ENCODE data around the gene CRB3. TPM values are rescaled to one million over a fixed set of nuclear protein-coding genes. Genes with fewer than 3 reads are reported as not detected.

Gene CRB3
- total RNA-seq, 1 donor from 2014 or later, result 4.9 TPM

- intact Hi-C loops (cut with DNase I), result no loop called here
- DNase-seq (ENCODE audit: extremely low spot score in 2 of 2), result no peak
- H3K9me3 ChIP-seq, result no peaks in the 10 kb centered on the region
- H3K36me3 ChIP-seq, result no peaks in the 10 kb centered on the region
- H3K27ac ChIP-seq, result no peak overlapping the region
- no peak overlapping the region for H3K4me3 ChIP-seq
- H3K27me3 ChIP-seq, result peaks cover 4% of the 10 kb centered on the region
- peaks cover 17% of the 10 kb centered on the region for H3K4me1 ChIP-seq
- no peak for TF ChIP-seq POLR2AphosphoS5 (IDR thresholded peaks at IDR 0.05; ENCODE audit: insufficient read depth in 1 of 2, low read depth in 1 of 2)
These were observed 11.4 kb downstream of the CRB3 start for GRCh38 chr19:6475321-6476108.

- peaks cover 17% of the 10 kb centered on the region for H3K4me1 ChIP-seq
- no peaks in the 10 kb centered on the region for H3K36me3 ChIP-seq
- peaks cover 4% of the 10 kb centered on the region for H3K27me3 ChIP-seq
- no peaks in the 10 kb centered on the region for H3K9me3 ChIP-seq
- intact Hi-C loops (cut with DNase I), result no loop called here
- TF ChIP-seq POLR2A (IDR thresholded peaks at IDR 0.05), result no peak
- no peak for TF ChIP-seq CTCF (IDR thresholded peaks at IDR 0.05)
- TF ChIP-seq POLR2AphosphoS5 (IDR thresholded peaks at IDR 0.05; ENCODE audit: insufficient read depth in 1 of 2, low read depth in 1 of 2), result no peak
- no peak overlapping the region for H3K27ac ChIP-seq
- peak overlapping the region in 1 of 2 donors; percentile 7 for H3K4me3 ChIP-seq
- no peak for DNase-seq (ENCODE audit: extremely low spot score in 2 of 2)
These were observed 12.3 kb downstream of the CRB3 start for GRCh38 chr19:6476155-6476895.

DNA sequence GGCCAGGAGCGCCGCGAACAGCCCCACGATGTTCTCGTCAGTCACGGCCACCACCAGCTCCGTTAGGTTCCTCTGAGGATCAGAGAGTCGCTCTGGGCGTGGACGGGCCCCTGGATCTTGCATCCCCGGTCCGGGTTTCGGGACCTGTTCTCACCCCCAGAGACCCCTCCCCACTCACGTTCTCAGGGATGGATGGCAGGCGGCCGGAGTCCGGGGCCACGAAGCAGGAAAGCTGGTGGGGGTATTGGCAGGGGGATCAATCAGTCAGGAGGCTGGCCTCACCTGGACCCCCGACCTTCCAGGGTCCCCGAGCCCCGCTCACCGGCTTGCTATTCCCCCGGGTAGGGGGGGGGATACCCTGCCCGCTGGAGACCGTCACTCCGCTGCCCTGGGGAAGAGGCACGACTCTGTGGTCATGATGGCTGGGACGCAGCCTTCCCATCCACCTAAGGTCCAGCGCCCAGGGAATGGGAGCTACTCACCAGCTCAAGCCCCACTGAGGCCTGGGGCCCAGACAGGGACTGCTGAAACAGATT lies 12.9 kb downstream of the CRB3 start:
- H3K4me1 ChIP-seq, result peaks cover 17% of the 10 kb centered on the region
- DNase-seq (ENCODE audit: extremely low spot score in 2 of 2), result no peak
- no peaks in the 10 kb centered on the region for H3K9me3 ChIP-seq
- peaks cover 4% of the 10 kb centered on the region for H3K27me3 ChIP-seq
- no peak overlapping the region for H3K27ac ChIP-seq
- TF ChIP-seq CTCF (IDR thresholded peaks at IDR 0.05), result no peak
- TF ChIP-seq POLR2AphosphoS5 (IDR thresholded peaks at IDR 0.05; ENCODE audit: insufficient read depth in 1 of 2, low read depth in 1 of 2), result no peak
- no peak for TF ChIP-seq POLR2A (IDR thresholded peaks at IDR 0.05)
- peak overlapping the region in 1 of 2 donors; percentile 7 for H3K4me3 ChIP-seq
- intact Hi-C loops (cut with DNase I), result no loop called here
- no peaks in the 10 kb centered on the region for H3K36me3 ChIP-seq

GRCh38 chr19:6478815-6479214 lies 14.7 kb downstream of the CRB3 start:
- H3K36me3 ChIP-seq, result no peaks in the 10 kb centered on the region
- H3K27ac ChIP-seq, result no peak overlapping the region
- H3K9me3 ChIP-seq, result no peaks in the 10 kb centered on the region
- no peak overlapping the region for H3K4me3 ChIP-seq
- peaks cover 4% of the 10 kb centered on the region for H3K27me3 ChIP-seq
- H3K4me1 ChIP-seq, result peaks cover 17% of the 10 kb centered on the region
- DNase-seq (ENCODE audit: extremely low spot score in 2 of 2), result no peak
- intact Hi-C loops (cut with DNase I), result no loop called here
- no peak for TF ChIP-seq CTCF (IDR thresholded peaks at IDR 0.05)
- TF ChIP-seq POLR2AphosphoS5 (IDR thresholded peaks at IDR 0.05; ENCODE audit: insufficient read depth in 1 of 2, low read depth in 1 of 2), result no peak
- no peak for TF ChIP-seq POLR2A (IDR thresholded peaks at IDR 0.05)

- intact Hi-C loops (cut with DNase I), result no loop called here
- H3K36me3 ChIP-seq, result no peaks in the 10 kb centered on the region
- no peak for TF ChIP-seq POLR2A (IDR thresholded peaks at IDR 0.05)
- TF ChIP-seq POLR2AphosphoS5 (IDR thresholded peaks at IDR 0.05; ENCODE audit: insufficient read depth in 1 of 2, low read depth in 1 of 2), result no peak
- TF ChIP-seq CTCF (IDR thresholded peaks at IDR 0.05), result no peak
- peaks cover 17% of the 10 kb centered on the region for H3K4me1 ChIP-seq
- no peak for DNase-seq (ENCODE audit: extremely low spot score in 2 of 2)
- no peaks in the 10 kb centered on the region for H3K9me3 ChIP-seq
- H3K27me3 ChIP-seq, result peaks cover 4% of the 10 kb centered on the region
- no peak overlapping the region for H3K27ac ChIP-seq
- no peak overlapping the region for H3K4me3 ChIP-seq
These were observed 15.8 kb downstream of the CRB3 start for GRCh38 chr19:6479836-6480398.

All from vagina (tissue), 2 donors.